SIG-M5 treated with dmso at 0.1 percent for 504 hours (cell line): Measurements from ENCODE around the gene MICAL3.
"Not testable (repeated sequence)": the region's sequence is repeated elsewhere in the genome, so short reads cannot be mapped to it uniquely, and the experiment has no call there.

Experiments used
- DNase-seq: peaks from one replicate; lab custom pipeline; 2025; ENCODE audit not compliant: unreplicated experiment; lab: John Stamatoyannopoulos, UW

Gene MICAL3

DNA sequence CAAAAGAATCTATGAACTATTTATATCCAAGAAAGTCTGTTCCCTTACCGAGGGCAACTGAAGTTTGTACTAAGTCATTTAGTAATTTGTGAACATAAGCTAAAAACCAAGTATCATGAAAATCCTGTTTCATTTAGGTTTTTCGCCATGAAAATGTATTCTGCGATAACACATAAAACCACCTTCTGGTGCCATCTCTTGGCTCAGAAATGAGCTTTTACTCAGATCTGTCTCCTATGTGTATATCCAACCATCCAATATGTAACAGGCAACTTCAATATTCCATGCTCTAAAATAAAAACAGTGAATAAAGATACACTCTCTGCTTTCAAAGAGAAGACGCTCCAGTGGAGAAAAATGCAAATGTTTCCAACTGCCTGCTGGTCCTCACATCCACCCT is 132.0 kb downstream of the MICAL3 start:
- no peak for DNase-seq

DNA sequence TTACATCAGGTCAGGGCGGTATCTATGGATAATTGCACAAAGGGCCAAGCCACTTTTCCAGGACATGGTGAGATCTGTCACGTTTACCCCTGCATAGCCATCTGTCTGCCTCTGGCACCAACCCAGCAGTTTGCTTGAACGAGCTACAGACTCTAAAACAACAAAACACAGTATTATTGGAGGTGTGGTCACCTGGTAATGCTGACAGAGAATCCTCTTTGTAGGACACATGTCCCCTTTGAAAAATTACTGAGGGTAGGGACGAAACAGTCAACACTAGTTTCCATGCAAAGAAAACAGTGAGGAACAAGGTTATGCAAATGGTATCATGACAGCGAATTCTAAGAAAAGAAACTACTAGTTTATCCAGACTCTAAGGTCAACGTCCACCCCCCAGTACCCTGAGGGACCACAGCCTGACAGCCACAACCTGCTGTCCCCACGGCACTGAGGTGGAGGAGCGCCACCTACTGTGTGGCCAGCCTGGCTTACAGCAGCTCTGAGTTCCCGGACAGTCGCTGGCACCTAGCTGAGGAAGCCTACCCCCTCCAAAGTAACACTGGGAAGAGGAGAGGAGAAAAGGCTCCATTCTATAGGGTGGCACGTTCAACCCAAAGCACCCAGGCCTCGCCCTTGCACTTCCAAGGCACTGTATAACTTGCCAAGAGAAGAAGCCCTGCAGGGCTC is 132.7 kb downstream of the MICAL3 start:
- DNase-seq = no peak

- no peak for DNase-seq
Observed at GRCh38 chr22:17890892-17891291, 133.5 kb downstream of the MICAL3 start.

- no peak for DNase-seq
Observed at GRCh38 chr22:17890245-17890671, 134.1 kb downstream of the MICAL3 start.

DNA sequence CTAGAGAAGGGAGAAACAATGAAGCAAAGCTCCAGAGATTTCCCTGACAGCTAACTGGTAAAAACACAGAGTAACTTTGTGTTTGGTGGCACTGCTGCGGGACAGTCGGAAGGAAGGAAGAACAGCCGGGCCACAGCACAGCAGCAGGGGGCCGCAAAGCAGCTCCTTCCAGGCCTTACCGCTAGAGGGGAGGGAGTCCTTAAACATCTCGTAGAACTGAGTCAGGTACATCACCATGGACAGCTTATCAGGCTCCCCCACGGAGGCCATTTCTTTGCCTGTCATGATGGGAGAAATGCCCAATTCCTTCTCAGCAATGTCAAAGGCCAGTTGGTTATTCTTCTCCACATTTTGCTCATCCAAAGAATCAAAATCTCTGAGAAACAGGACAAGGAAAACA is 135.5 kb downstream of the MICAL3 start:
- DNase-seq = no peak

GRCh38 chr22:17888439-17888838 is 135.9 kb downstream of the MICAL3 start:
- DNase-seq = no peak

DNA sequence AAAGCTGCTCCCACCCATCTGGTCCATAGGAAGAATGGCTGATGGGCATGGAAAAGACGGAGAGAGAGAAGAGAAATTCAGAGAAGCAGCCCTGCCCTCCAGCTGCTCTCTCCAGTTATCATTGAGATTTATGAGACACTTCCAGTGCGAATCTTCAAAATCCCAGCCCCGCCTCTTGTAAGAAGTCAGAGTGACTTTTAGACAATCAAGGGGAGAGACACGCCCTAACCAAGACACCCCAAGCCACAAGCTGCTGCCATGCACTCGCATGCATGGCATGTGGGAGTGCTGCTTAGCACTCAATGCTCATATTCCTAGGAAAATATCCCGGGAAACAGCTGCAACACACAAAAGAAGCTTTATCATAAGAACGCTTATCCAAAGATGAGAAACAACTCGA is 139.5 kb downstream of the MICAL3 start:
- no peak for DNase-seq

DNA sequence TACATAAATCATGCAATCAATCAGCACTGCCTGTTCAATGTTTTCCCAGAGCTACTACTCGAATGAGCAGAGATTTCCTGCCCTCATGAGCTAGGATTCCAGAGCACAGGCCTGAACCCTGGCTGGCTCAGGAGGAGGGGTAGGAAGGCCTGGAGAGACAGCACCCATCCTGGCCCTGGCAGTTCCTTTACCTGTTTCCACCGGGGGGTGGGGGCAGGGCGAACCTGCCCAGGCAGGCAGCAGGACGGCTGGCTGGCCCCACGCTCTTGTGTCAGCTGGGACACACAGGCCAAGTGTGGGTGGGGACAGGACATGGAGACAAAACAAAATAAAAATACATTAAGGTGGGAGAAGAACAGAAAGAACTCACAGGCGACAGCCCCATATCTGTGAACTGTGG is 140.3 kb downstream of the MICAL3 start:
- DNase-seq = no peak

DNA sequence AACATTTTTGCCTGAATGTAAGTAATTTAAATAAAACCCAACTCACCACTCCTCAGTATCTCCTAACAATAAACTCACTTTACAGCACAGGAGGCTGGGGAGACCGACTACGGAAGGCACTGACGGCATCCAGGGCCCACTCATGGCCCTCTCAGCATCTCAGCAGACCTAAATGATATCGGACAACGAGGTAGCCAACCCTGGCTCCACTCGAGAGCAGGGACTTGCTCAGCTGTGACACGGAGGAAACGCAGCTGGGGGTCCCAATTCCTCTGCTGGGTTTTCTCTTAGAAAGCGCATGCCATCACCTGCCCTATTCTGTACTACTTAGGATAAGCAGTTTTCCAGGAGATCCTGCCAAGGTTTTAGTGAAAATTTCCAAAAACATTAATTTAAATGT is 141.0 kb downstream of the MICAL3 start:
- DNase-seq = no peak

GRCh38 chr22:17882727-17883126 is 141.6 kb downstream of the MICAL3 start:
- no peak for DNase-seq

DNA sequence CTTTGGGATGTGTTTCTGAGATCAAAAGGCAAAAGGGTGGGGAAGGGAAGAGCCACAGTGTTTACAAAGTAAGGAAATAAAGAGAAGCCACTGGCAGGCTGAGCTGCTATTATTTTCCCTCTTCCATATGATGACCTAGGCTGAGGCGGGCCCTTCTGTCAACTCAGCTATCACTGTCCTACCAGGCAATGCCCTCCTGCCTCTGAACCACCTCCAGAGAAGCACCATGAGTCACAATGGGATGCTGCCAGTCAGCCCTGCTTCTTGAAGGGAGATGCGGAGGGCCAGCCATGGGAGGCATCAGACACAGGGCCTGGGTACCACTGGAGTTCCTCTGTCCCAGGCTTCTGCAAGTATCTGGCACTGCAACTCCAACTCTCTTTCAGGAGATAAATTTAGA is 142.2 kb downstream of the MICAL3 start:
- DNase-seq = no peak

- DNase-seq = no peak
Observed at GRCh38 chr22:17881366-17881765, 143.0 kb downstream of the MICAL3 start.

- DNase-seq = no peak
Observed at GRCh38 chr22:17880468-17880867, 143.9 kb downstream of the MICAL3 start.

DNA sequence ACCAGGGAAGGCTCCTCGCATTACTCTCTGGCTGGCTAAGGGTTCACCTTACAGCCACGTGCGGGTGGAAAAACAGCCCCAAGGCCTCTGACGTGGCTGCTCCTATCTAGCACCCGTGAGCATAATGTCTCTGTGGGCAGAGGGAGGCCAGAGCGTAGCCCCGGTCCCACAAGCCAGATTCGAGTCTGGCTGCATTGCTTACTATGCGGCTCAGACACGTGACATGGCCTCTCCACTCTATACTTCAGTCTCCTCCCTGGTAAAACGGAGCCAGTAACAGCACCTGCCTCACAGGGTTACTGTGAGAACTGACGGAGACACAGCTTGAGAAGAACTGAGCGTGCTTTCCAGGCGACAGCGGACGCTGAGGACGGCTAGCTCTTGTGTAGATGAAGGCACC is 144.3 kb downstream of the MICAL3 start:
- no peak for DNase-seq

GRCh38 chr22:17878941-17879340 is 145.4 kb downstream of the MICAL3 start:
- no peak for DNase-seq

DNA sequence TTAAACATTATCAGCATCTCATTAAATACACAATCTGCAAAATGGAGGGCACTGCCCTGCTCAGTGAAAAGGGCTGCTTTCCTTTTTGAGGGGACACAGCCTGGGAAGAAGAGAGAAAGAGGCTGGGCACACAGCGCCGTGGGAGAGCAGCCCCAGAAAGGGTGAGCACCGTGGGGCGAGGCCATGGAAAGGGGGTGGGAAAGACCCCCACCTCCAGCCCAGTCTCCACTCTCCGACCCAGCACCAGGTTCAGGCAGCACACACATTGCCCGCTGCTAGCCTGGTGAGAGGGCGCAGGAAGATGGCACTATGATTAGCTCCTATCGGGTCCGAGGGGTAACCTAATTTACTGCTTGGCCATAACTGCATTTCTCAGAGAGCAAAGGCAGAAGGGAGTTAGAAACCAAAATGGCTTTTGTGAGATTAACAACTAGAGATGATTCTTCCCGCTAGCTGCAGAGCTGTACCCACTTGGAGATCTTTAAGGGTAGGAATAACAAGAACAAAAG is 146.1 kb downstream of the MICAL3 start:
- no peak for DNase-seq

DNA sequence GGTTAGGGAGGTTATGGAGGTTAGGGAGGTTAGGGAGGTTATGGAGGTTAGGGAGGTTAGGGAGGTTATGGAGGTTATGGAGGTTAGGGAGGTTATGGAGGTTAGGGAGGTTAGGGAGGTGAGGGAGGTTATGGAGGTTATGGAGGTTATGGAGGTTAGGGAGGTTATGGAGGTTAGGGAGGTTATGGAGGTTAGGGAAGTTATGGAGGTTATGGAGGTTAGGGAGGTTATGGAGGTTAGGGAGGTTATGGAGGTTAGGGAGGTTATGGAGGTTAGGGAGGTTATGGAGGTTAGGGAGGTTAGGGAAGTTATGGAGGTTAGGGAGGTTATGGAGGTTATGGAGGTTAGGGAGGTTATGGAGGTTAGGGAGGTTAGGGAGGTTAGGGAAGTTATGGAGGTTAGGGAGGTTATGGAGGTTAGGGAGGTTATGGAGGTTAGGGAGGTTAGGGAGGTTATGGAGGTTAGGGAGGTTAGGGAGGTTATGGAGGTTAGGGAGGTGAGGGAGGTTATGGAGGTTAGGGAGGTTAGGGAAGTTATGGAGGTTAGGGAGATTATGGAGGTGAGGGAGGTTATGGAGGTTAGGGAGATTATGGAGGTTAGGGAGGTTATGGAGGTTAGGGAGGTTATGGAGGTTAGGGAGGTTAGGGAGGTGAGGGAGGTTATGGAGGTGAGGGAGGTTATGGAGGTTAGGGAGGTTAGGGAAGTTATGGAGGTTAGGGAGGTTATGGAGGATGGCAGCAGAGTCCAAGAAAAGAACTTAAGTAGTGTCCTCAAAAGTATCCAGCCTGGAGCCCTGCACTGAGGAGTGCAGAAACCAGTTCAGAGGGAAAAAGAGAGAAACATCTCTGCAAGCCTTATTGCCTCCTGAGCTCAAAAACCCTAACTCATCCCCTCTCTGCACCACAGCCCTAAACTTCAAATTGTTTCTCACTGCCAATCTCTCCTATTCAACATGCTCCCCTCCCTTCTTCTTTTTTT is 147.2 kb downstream of the MICAL3 start:
- DNase-seq = not testable (repeated sequence)

- DNase-seq = no peak
Observed at GRCh38 chr22:17876306-17876831, 148.0 kb downstream of the MICAL3 start.

DNA sequence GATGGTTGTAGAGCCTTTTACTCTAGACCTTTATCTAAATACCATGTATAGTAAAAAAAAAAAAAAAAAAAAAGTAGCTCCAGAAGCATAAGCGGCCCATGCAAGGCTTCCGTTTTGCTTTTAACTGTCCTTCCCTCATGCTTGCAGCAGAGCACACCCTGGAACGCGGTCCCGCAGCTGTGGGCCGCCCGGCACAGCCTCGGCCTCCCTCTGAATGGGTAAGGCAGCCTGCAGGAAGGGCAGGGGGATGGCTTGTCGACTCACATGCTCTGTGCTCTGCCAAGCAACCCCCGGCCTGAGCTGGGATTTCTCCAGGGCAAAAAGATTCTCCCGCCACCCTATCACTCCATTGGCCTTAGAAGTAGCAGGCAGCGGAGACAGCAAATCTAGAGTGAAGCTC is 148.7 kb downstream of the MICAL3 start:
- no peak for DNase-seq

DNA sequence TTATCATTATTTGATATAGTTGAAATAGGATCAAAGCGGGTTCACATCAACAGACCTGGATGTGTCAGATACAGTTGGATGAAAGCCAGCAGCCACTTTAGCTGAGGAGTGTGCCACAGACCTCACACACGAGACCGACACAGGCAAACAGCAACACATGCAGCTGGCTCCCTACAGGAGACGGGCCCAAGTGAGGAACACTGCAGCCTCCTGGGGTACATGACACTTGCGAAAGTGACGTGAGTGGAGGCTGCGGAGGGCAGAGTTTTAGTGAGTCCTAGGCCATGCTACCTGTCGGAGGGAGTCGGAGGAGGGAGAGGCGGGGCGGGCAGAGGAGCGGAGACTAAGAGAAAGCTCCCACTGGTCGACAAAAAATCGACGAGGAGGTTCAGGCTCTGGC is 149.2 kb downstream of the MICAL3 start:
- DNase-seq = no peak

DNA sequence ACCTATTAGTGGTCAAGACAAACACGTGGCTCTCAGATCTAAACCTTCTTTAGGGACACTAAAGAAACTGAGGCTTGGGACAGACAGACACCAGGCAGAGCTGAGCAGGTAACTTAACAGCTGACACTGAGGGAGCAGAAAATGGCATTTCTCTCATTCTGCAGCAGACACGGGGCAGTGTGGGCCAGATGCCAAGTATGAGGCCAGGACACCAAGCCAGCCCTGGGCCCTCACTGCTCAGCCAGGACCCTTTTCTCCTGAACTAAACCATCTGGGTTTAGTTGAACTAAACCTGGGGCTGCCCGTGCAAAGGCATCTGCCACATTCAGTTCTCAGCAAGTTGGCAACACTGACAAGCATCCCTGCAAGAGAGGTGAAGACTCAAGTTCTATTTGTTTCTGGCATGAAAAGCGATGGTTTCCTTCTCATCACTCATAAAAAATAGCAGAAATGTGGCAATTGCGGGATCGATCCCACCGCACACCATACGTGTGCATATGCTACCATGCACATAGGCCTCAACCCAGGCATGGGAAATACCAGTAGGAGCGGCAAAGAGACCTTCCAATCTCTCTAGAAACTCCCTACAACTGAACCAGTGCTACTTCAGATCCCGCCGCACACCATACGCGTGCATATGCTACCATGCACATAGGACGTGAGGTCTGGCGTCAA is 150.0 kb downstream of the MICAL3 start:
- DNase-seq = no peak
